ENCODE measurements around the gene NOD1.

DNA sequence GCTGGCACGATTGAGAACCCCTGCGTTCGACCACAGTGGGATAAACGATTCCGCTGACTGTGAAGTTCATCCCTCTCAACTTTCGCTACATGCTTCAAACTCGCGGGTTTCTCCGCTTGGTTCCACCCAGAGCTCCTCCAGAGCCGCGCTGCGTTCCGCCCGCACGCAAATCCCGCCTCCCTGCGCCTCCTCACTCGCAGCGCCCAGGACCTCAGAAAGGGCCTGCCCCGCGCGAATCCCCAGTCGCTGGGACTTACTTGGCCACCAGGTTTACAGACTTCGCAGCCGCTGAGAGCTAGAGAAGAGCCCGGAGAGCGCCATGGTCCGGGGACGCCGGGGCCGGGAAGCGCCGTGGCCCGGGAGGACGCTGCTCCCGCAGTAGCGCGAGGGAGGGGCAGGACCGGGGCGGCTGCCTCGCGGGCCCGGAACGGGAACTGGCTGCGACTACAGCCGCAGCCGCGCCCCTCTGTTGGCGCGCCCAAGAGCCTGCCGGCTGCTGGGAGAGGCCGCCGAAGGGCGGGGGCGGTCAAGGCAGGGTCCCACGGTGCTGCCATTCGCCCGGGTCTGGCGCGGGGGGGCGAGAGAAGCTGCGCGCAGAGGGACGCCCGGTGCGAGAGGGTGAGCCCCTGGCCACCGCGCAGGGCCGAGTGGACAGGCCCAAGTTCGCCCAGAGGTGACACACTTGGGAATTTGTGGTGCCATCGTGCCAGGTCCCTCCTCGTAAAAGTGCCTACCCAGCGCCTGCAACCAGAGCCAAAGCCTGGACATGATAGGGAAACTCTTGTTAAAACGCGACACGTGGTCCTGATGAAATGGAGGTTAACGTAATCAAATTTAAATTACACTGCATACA, at the start of gene NOD1:
- TF ChIP-seq CTCF (IDR thresholded peaks at IDR 0.05) (peak in 4 of 7 experiments; percentile 9 to 30 (median 18)), POLR2A (IDR thresholded peaks at IDR 0.05) (peak; percentile 44 to 70 (median 67))
